Activated B cell treated with CpG ODN at 0.5 μM for 24 hours (primary cell): Measurements from ENCODE around the gene SORCS1. TPM values are rescaled to one million over a fixed set of nuclear protein-coding genes. Genes with fewer than 3 reads are reported as not detected.

Experiments
- ATAC-seq: fragments of 200-7000 bp; cut with Tn5 transposase; one replicate; pipeline ENCODE4 v1.10.0; 2021; ENCODE audit warnings: low read depth, mild to moderate bottlenecking, moderate library complexity
- CTCF ChIA-PET: fragments of 350-600 bp; sonication (Branson Sonifier 250); formaldehyde crosslinking; loops from one replicate; lab custom pipeline; 2021; ENCODE audit warnings: antibody characterized with exemption; lab: Charles Lee
- POLR2A ChIA-PET: fragments of 350-600 bp; sonication (Branson Sonifier 250); formaldehyde crosslinking; loops from one replicate; lab custom pipeline; 2021; ENCODE audit warnings: antibody characterized with exemption; lab: Charles Lee
- DNase-seq: peaks from one replicate; pipeline ENCODE4 v3.0.0; 2022
- H3K27ac Mint-ChIP-seq: one replicate; pipeline ENCODE4 v1.8.0; 2020; ENCODE audit warnings: mixed read lengths
- H3K27me3 Mint-ChIP-seq: one replicate; pipeline ENCODE4 v1.8.0; 2021; ENCODE audit warnings: mixed read lengths
- H3K36me3 Mint-ChIP-seq: one replicate; pipeline ENCODE4 v1.8.0; 2021; ENCODE audit warnings: low read depth, mixed read lengths
- H3K4me1 Mint-ChIP-seq: one replicate; pipeline ENCODE4 v1.8.0; 2021; ENCODE audit warnings: mixed read lengths
- H3K4me3 Mint-ChIP-seq: one replicate; pipeline ENCODE4 v1.8.0; 2020; ENCODE audit warnings: mild to moderate bottlenecking, mixed read lengths
- H3K9me3 Mint-ChIP-seq: one replicate; pipeline ENCODE4 v1.8.0; 2020; ENCODE audit warnings: mixed read lengths
- intact Hi-C: fragments of 100-400 bp; cut with micrococcal nuclease; formaldehyde crosslinking; loops from one replicate; pipeline ENCODE4 v1.15.1; 2024
- total RNA-seq: library from RNA; stranded (reverse); gene quantifications from 2 replicates; pipeline ENCODE4 v1.2.3, GENCODE V29; 2022
- TF ChIP-seq, protein P1 (sequence below): fragments of 200-600 bp; IDR thresholded peaks from one replicate; pipeline ENCODE4 v1.8.0; 2022; ENCODE audit warnings: antibody characterized with exemption, mild to moderate bottlenecking

The SORCS1 gene
- total RNA-seq, 1 donor from 2014 or later = not detected

DNA sequence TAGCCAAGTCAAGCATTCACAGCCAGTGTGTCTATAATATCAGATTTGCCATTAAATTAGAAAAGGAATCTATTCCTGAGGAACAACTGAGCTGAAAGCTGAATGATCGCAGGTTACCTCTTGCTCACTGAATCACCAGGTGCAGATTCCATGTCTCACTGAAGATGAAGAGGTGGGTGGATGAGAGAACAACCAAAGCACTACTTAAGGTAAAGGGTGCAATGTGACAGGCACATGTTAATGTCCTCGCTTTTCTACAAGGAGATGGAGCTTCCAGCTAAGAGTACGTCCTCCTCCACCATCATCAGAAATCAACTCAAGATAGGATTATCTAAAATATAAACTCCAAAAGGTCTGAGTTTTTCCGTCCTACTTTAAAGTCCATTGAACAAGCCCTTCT, 4.6 kb downstream of the SORCS1 start:
- TF ChIP-seq, protein P1, sequence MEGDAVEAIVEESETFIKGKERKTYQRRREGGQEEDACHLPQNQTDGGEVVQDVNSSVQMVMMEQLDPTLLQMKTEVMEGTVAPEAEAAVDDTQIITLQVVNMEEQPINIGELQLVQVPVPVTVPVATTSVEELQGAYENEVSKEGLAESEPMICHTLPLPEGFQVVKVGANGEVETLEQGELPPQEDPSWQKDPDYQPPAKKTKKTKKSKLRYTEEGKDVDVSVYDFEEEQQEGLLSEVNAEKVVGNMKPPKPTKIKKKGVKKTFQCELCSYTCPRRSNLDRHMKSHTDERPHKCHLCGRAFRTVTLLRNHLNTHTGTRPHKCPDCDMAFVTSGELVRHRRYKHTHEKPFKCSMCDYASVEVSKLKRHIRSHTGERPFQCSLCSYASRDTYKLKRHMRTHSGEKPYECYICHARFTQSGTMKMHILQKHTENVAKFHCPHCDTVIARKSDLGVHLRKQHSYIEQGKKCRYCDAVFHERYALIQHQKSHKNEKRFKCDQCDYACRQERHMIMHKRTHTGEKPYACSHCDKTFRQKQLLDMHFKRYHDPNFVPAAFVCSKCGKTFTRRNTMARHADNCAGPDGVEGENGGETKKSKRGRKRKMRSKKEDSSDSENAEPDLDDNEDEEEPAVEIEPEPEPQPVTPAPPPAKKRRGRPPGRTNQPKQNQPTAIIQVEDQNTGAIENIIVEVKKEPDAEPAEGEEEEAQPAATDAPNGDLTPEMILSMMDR = no peak
- DNase-seq (no peak), ATAC-seq (no peak)
- no peaks in the 10 kb centered on the region for H3K9me3 Mint-ChIP-seq
- H3K27me3 Mint-ChIP-seq = peaks cover 8% of the 10 kb centered on the region
- H3K36me3 Mint-ChIP-seq = no peaks in the 10 kb centered on the region
- H3K4me1 Mint-ChIP-seq = no peaks in the 10 kb centered on the region
- H3K27ac Mint-ChIP-seq = no peak overlapping the region
- intact Hi-C loops = no loop called here
- POLR2A ChIA-PET = no interaction called here
- no peak overlapping the region for H3K4me3 Mint-ChIP-seq
- CTCF ChIA-PET = no interaction called here

DNA sequence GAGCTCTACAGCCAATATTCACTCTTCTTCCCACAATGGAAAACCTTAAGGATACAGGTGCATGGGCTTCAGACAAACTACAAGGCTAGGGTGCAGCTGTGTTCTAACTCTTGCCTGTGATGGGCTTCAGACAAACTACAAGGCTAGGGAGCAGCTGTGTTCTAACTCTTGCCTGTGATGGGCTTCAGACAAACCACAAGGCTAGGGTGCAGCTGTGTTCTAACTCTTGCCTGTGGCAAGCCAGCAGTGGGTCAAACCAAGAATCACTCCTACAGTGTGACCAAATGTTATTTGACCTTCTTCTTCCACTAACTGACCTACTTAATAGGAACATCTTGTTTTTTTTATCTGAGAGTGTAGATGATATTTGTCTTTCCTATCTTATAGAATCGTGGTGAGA, 7.4 kb downstream of the SORCS1 start:
- Mint-ChIP-seq H3K4me3 (no peak overlapping the region), H3K4me1 (no peaks in the 10 kb centered on the region), H3K9me3 (peaks cover 7% of the 10 kb centered on the region), H3K36me3 (no peaks in the 10 kb centered on the region), H3K27me3 (no peaks in the 10 kb centered on the region), H3K27ac (no peak overlapping the region)
- intact Hi-C loops = no loop called here
- DNase-seq (no peak), ATAC-seq (no peak)
- TF ChIP-seq, protein P1 = no peak
- POLR2A ChIA-PET = no interaction called here
- CTCF ChIA-PET = no interaction called here

DNA sequence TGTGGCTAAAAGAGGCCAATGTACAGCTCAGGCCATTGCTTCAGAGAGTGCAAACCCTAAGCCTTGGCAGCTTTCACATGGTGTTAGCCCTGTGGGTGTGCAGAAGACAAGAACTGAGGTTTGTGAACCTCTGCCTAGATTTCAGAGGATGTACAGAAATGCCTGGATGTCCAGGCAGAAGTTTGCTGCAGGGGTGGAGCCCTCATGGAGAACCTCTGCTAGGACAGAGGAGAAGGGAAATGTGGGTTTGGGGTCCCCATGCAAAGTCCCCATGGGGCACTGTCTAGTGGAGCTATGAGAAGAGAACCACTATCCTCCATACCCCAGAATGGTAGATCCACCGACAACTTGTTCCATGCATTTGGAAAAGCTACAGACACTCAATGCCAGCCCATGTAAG, 12.4 kb downstream of the SORCS1 start:
- intact Hi-C loops = no loop called here
- no peaks in the 10 kb centered on the region for H3K36me3 Mint-ChIP-seq
- DNase-seq (no peak), ATAC-seq (no peak)
- H3K9me3 Mint-ChIP-seq = peaks cover 16% of the 10 kb centered on the region
- H3K4me3 Mint-ChIP-seq = no peak overlapping the region
- ChIA-PET POLR2A (no interaction called here), CTCF (no interaction called here)
- H3K4me1 Mint-ChIP-seq = no peaks in the 10 kb centered on the region
- no peak overlapping the region for H3K27ac Mint-ChIP-seq
- TF ChIP-seq, protein P1 = no peak
- no peaks in the 10 kb centered on the region for H3K27me3 Mint-ChIP-seq

DNA sequence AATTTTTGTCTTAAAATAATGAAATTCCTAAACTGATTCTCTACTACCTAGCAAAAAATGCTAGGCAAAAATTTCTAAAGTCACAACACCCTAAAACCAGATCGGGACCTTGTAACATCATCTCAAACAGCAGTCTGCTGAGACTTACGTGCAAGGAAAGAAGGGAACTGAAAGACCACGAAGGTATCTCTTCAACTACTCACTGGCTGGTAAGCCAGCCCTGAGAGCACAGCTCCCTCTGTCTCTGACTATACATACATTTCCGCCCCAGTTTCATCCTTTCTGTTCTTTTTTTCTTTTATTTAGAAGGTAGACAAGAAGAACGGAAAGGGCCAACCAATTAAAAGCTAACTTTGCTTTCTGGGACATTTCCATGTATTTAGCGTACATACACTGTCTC, 15.6 kb downstream of the SORCS1 start:
- ChIA-PET POLR2A (interaction anchor here (0.6 kb wide), 1 partner anchor 505 kb away, joined by 3 read pairs; no protein-coding TSS in a partner anchor), CTCF (no interaction called here)
- Mint-ChIP-seq H3K9me3 (peaks cover 16% of the 10 kb centered on the region), H3K27me3 (no peaks in the 10 kb centered on the region), H3K36me3 (no peaks in the 10 kb centered on the region), H3K4me3 (no peak overlapping the region), H3K4me1 (no peaks in the 10 kb centered on the region), H3K27ac (no peak overlapping the region)
- TF ChIP-seq, protein P1 = no peak
- ATAC-seq (no peak), DNase-seq (no peak)
- intact Hi-C loops = no loop called here

DNA sequence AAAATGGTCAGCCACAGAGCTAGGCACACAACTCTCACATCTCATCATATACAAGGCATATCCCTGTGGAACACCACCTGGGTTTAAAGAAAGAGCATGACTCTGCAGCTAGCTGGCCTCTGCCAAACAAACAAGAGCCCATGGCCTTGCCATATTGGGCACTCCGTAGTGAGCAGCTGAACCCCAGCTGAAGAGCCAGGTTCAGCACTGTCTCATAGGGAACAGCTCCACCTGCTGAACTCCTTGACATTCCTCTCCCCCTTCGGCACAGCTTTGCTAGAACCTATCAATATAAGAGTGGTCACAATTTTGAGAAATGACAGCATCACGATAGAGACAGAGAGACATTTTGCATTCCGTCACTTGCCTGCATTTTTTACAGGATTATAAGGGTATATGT, 20.0 kb downstream of the SORCS1 start:
- intact Hi-C loops = no loop called here
- CTCF ChIA-PET = no interaction called here
- POLR2A ChIA-PET = no interaction called here
- Mint-ChIP-seq H3K4me3 (no peak overlapping the region), H3K9me3 (no peaks in the 10 kb centered on the region), H3K4me1 (no peaks in the 10 kb centered on the region), H3K27me3 (no peaks in the 10 kb centered on the region), H3K36me3 (no peaks in the 10 kb centered on the region), H3K27ac (no peak overlapping the region)
- ATAC-seq (no peak), DNase-seq (no peak)
- TF ChIP-seq, protein P1 = no peak
